Fibroblast of villous mesenchyme (primary cell): Measurements from ENCODE around the gene TOP1. TPM values are rescaled to one million over a fixed set of nuclear protein-coding genes. Genes with fewer than 3 reads are reported as not detected.

Experiments
- DNase-seq: peaks from one replicate; pipeline ENCODE4 v3.0.0-alpha.2; 2010; ENCODE audit warnings: low read depth
- H3K4me3 ChIP-seq: 2 replicates; pipeline ENCODE4 v1.5.1; 2011; ENCODE audit warnings: low read depth, mild to moderate bottlenecking, low read length
- CTCF ChIP-seq: IDR thresholded peaks from 2 replicates; pipeline ENCODE4 v1.5.1; 2012; ENCODE audit warnings: low read depth, mild to moderate bottlenecking, low read length; ENCODE audit not compliant: insufficient read depth
- total RNA-seq: library from RNA; depleted of rRNA; stranded (reverse); fragments of >200 nt; gene quantifications from 2 replicates; pipeline ENCODE4 v1.2.3, GENCODE V29; 2012

The TOP1 gene
- total RNA-seq, 1 donor, result 19.9 TPM

GRCh38 chr20:41029150-41029901 lies 704 bp downstream of the TOP1 start:
- H3K4me3 ChIP-seq, result peak overlapping the region; percentile 90
- DNase-seq, result no peak
- TF ChIP-seq CTCF, result no peak

- DNase-seq, result no peak
- no peak for TF ChIP-seq CTCF
- H3K4me3 ChIP-seq, result peak overlapping the region; percentile 90
Observed at GRCh38 chr20:41030061-41030460, 1.4 kb downstream of the TOP1 start.

- TF ChIP-seq CTCF, result no peak
- peak overlapping the region; percentile 90 for H3K4me3 ChIP-seq
- DNase-seq, result peak; percentile 69
Observed at GRCh38 chr20:41030531-41031242, 2.1 kb downstream of the TOP1 start.

GRCh38 chr20:41031243-41031619 lies 2.6 kb downstream of the TOP1 start:
- H3K4me3 ChIP-seq, result peak overlapping the region; percentile 90
- no peak for TF ChIP-seq CTCF
- no peak for DNase-seq

GRCh38 chr20:41032271-41032670 lies 3.6 kb downstream of the TOP1 start:
- peak; percentile 42 for DNase-seq
- peak overlapping the region; percentile 90 for H3K4me3 ChIP-seq
- TF ChIP-seq CTCF, result no peak

- no peak for TF ChIP-seq CTCF
- DNase-seq, result no peak
- H3K4me3 ChIP-seq, result no peak overlapping the region
Observed at GRCh38 chr20:41034239-41034638, 5.6 kb downstream of the TOP1 start.

GRCh38 chr20:41035207-41035606 lies 6.6 kb downstream of the TOP1 start:
- no peak for TF ChIP-seq CTCF

More at GRCh38 chr20:41035207-41035606, 6.6 kb downstream of the TOP1 start:
- no peak overlapping the region for H3K4me3 ChIP-seq
- no peak for DNase-seq
